IMR-90 (cell line): ENCODE data around the gene RALGPS1. TPM values are rescaled to one million over a fixed set of nuclear protein-coding genes. Genes with fewer than 3 reads are reported as not detected.

Experiments
- ATAC-seq: fragments of 200-7000 bp; cut with Tn5 transposase; 2 replicates; pipeline ENCODE4 v1.9.1; 2020; ENCODE audit warnings: low read depth, mild to moderate bottlenecking, moderate library complexity
- BruUV-seq: library from RNA; stranded (reverse); fragments of 400-500 nt; replicated peaks from 2 replicates; lab custom pipeline; 2021; lab: Mats Ljungman, UMichigan
- CTCF ChIA-PET: fragments of 300-600 bp; formaldehyde crosslinking; extraction: SDS; loops from one replicate; lab custom pipeline; 2021; ENCODE audit warnings: antibody characterized with exemption; lab: Yijun Ruan, JAX
- POLR2A ChIA-PET: fragments of 300-600 bp; sonication (Branson Sonifier 250); formaldehyde crosslinking; loops from one replicate; lab custom pipeline; 2022; ENCODE audit warnings: antibody characterized with exemption; ENCODE audit not compliant: unreplicated experiment; lab: Charles Lee
- DNase-seq: peaks from one replicate; pipeline ENCODE4 v3.0.0; 2013
- H2AFZ ChIP-seq: replicated peaks from 2 replicates; pipeline ENCODE3; 2013; ENCODE audit warnings: low read length, mild to moderate bottlenecking; ENCODE audit not compliant: poor library complexity
- H2AK5ac ChIP-seq: 2 replicates; pipeline ENCODE4 v1.6.1; 2013; ENCODE audit warnings: low read depth, low read length, inconsistent platforms
- H2AK9ac ChIP-seq: replicated peaks from 2 replicates; pipeline ENCODE3; 2013; ENCODE audit warnings: mild to moderate bottlenecking, low read depth, low read length, moderate library complexity; ENCODE audit not compliant: poor library complexity
- H2BK120ac ChIP-seq: 2 replicates; pipeline ENCODE4 v1.6.1; 2013; ENCODE audit warnings: low read depth, low read length, inconsistent platforms
- H2BK15ac ChIP-seq: 3 replicates; pipeline ENCODE4 v1.6.1; 2013; ENCODE audit warnings: low read depth, low read length, inconsistent platforms
- H2BK20ac ChIP-seq: 2 replicates; pipeline ENCODE4 v1.6.1; 2013; ENCODE audit warnings: low read depth, mild to moderate bottlenecking, inconsistent platforms, low read length, moderate library complexity
- H2BK5ac ChIP-seq: 2 replicates; pipeline ENCODE4 v1.6.1; 2013; ENCODE audit warnings: mild to moderate bottlenecking, low read depth, low read length, inconsistent platforms; ENCODE audit not compliant: poor library complexity, severe bottlenecking
- H3K14ac ChIP-seq: replicated peaks from 2 replicates; pipeline ENCODE4 v1.6.1; 2013; ENCODE audit warnings: low read depth, low read length, inconsistent platforms
- H3K18ac ChIP-seq: 2 replicates; pipeline ENCODE4 v1.6.1; 2013; ENCODE audit warnings: low read depth, low read length, control low read depth
- H3K23ac ChIP-seq: 2 replicates; pipeline ENCODE4 v1.6.1; 2013; ENCODE audit warnings: low read depth, low read length, inconsistent platforms
- H3K27ac ChIP-seq: 2 replicates; pipeline ENCODE4 v1.5.1; 2013; ENCODE audit warnings: mild to moderate bottlenecking, control low read depth, low read length; ENCODE audit not compliant: insufficient read depth
- H3K27me3 ChIP-seq: 2 replicates; pipeline ENCODE4 v1.6.1; 2013; ENCODE audit warnings: low read length; ENCODE audit not compliant: control insufficient read depth, insufficient read depth
- H3K36me3 ChIP-seq: 2 replicates; pipeline ENCODE4 v1.6.1; 2013; ENCODE audit warnings: low read length, mixed read lengths; ENCODE audit not compliant: control insufficient read depth, insufficient read depth
- H3K4ac ChIP-seq: 2 replicates; pipeline ENCODE4 v1.6.1; 2013; ENCODE audit warnings: low read depth, low read length, inconsistent platforms
- H3K4me1 ChIP-seq: 2 replicates; pipeline ENCODE4 v1.6.1; 2013; ENCODE audit warnings: low read length, mixed read lengths; ENCODE audit not compliant: control insufficient read depth, insufficient read depth
- H3K4me2 ChIP-seq: 2 replicates; pipeline ENCODE4 v1.6.1; 2013; ENCODE audit warnings: low read depth, mild to moderate bottlenecking, control low read depth, low read length, moderate library complexity
- H3K4me3 ChIP-seq: 2 replicates; pipeline ENCODE4 v1.5.1; 2013; ENCODE audit warnings: low read depth, mild to moderate bottlenecking, control low read depth, low read length, moderate library complexity; ENCODE audit not compliant: insufficient read depth
- H3K56ac ChIP-seq: 2 replicates; pipeline ENCODE4 v1.6.1; 2013; ENCODE audit warnings: low read length, inconsistent platforms; ENCODE audit not compliant: insufficient read depth; ENCODE audit errors: extremely low read depth
- H3K79me1 ChIP-seq, 2 experiments: 2 replicates each; pipeline ENCODE4 v1.6.1; 2013; ENCODE audit warnings: low read length in 2 of 2, inconsistent platforms in 1 of 2, low read depth in 1 of 2
- H3K9ac ChIP-seq: 2 replicates; pipeline ENCODE4 v1.6.1; 2013; ENCODE audit warnings: low read depth, low read length, control low read depth
- H3K9me1 ChIP-seq: 2 replicates; pipeline ENCODE4 v1.6.1; 2013; ENCODE audit warnings: low read length, inconsistent platforms; ENCODE audit not compliant: insufficient read depth
- H3K9me3 ChIP-seq: 2 replicates; pipeline ENCODE4 v1.6.1; 2013; ENCODE audit warnings: low read length; ENCODE audit not compliant: control insufficient read depth, insufficient read depth
- H4K20me1 ChIP-seq: 2 replicates; pipeline ENCODE4 v1.6.1; 2013; ENCODE audit warnings: low read length, inconsistent platforms; ENCODE audit not compliant: insufficient read depth
- H4K5ac ChIP-seq: 2 replicates; pipeline ENCODE4 v1.6.1; 2013; ENCODE audit warnings: mild to moderate bottlenecking, low read depth, low read length, control low read depth
- H4K8ac ChIP-seq, 2 experiments: 2 replicates each; pipeline ENCODE4 v1.6.1; 2013; ENCODE audit warnings: low read depth in 2 of 2, low read length in 2 of 2, control low read depth in 1 of 2, inconsistent platforms in 1 of 2
- H4K91ac ChIP-seq: 2 replicates; pipeline ENCODE4 v1.6.1; 2013; ENCODE audit warnings: low read depth, low read length, inconsistent platforms; ENCODE audit not compliant: insufficient read depth
- BHLHE40 ChIP-seq: fragments of 150-350 bp; IDR thresholded peaks from 2 replicates; pipeline ENCODE4 v1.6.1; 2016; ENCODE audit warnings: mild to moderate bottlenecking, low read depth, low read length
- CEBPB ChIP-seq: IDR thresholded peaks from 2 replicates; pipeline ENCODE4 v1.6.1; 2012; ENCODE audit warnings: low read depth, low read length, improper control_type of control experiment
- CHD1 ChIP-seq: IDR thresholded peaks from 2 replicates; pipeline ENCODE4 v1.6.1; 2012; ENCODE audit warnings: low read depth, low read length, improper control_type of control experiment
- FOS ChIP-seq: fragments of 150-350 bp; IDR thresholded peaks from 2 replicates; pipeline ENCODE4 v1.6.1; 2016; ENCODE audit warnings: low read depth, low read length
- MAFK ChIP-seq: IDR thresholded peaks from 2 replicates; pipeline ENCODE4 v1.6.1; 2012; ENCODE audit warnings: low read depth, low read length, improper control_type of control experiment
- MAZ ChIP-seq: IDR thresholded peaks from 2 replicates; pipeline ENCODE4 v1.6.1; 2012; ENCODE audit warnings: low read depth, mild to moderate bottlenecking, low read length, improper control_type of control experiment, moderate library complexity, borderline replicate concordance
- MXI1 ChIP-seq: IDR thresholded peaks from 2 replicates; pipeline ENCODE4 v1.6.1; 2012; ENCODE audit warnings: low read depth, mild to moderate bottlenecking, low read length, moderate library complexity, borderline replicate concordance
- NFE2L2 ChIP-seq: fragments of 150-350 bp; IDR thresholded peaks from 2 replicates; pipeline ENCODE4 v1.6.1; 2016; ENCODE audit warnings: low read depth, mild to moderate bottlenecking, low read length
- POLR2A ChIP-seq: IDR thresholded peaks from 2 replicates; pipeline ENCODE4 v1.6.1; 2012; ENCODE audit warnings: mild to moderate bottlenecking, low read depth, low read length
- RAD21 ChIP-seq: IDR thresholded peaks from 2 replicates; pipeline ENCODE4 v1.6.1; 2012; ENCODE audit warnings: low read length, improper control_type of control experiment
- RCOR1 ChIP-seq: IDR thresholded peaks from 2 replicates; pipeline ENCODE4 v1.6.1; 2012; ENCODE audit warnings: mild to moderate bottlenecking, low read length, improper control_type of control experiment; ENCODE audit not compliant: insufficient replicate concordance
- RFX5 ChIP-seq: IDR thresholded peaks from 2 replicates; pipeline ENCODE4 v1.8.0; 2012; ENCODE audit warnings: low read depth, mild to moderate bottlenecking, low read length, moderate library complexity
- SMC3 ChIP-seq: fragments of 150-350 bp; IDR thresholded peaks from 2 replicates; pipeline ENCODE4 v1.6.1; 2016; ENCODE audit warnings: low read depth, mild to moderate bottlenecking, antibody characterized with exemption, low read length, moderate library complexity
- WGBS, 2 experiments: methylation state at CpG; one replicate each; pipeline versions ENCODE4 v1.1.5 to v1.1.7; 2013; ENCODE audit warnings: missing lambda C conversion rate in 2 of 2; ENCODE audit not compliant: insufficient read length in 1 of 2; ENCODE audit errors: extremely low coverage in 2 of 2; 5-methylcytosine and 5-hydroxymethylcytosine counted together
- dilution Hi-C: fragments of 300-500 bp; cut with HindIII; formaldehyde crosslinking; loops from one replicate; pipeline ENCODE4 v1.14.3; 2018; ENCODE audit warnings: low sequenced_read_pairs; ENCODE audit not compliant: unreplicated experiment
- in situ Hi-C: fragments of 300-500 bp; cut with MboI; formaldehyde crosslinking; loops from 3 replicates; pipeline ENCODE4 v1.14.3; 2019; ENCODE audit warnings: low sequenced_read_pairs, inconsistent platforms, mixed read lengths
- intact Hi-C: fragments of 100-400 bp; cut with micrococcal nuclease; formaldehyde crosslinking; loops from 2 replicates; pipeline ENCODE4 v1.10.0; 2022
- polyA plus RNA-seq, 3 experiments: library from polyadenylated mRNA; depleted of rRNA; stranded (reverse); fragments of >200 nt; gene quantifications; 2 replicates each; pipeline ENCODE4 v1.2.3, GENCODE V29; 2012; ENCODE audit warnings: low replicate concordance in 1 of 3
- total RNA-seq: library from RNA; depleted of rRNA; stranded (reverse); fragments of >200 nt; gene quantifications from 2 replicates; pipeline ENCODE4 v1.2.3, GENCODE V29; 2012
- TF ChIP-seq, protein P1 (sequence below): fragments of 150-350 bp; IDR thresholded peaks from 2 replicates; pipeline ENCODE4 v1.6.1; 2016; ENCODE audit warnings: low read depth, mild to moderate bottlenecking, low read length, moderate library complexity, borderline replicate concordance
- TF ChIP-seq, protein P2 (sequence below): conservative IDR thresholded peaks from 2 replicates; pipeline ENCODE4 v1.5.1; 2012; ENCODE audit warnings: mild to moderate bottlenecking, low read depth, low read length, improper control_type of control experiment
- TF ChIP-seq, protein P3 (sequence below): fragments of 150-350 bp; IDR thresholded peaks from 2 replicates; pipeline ENCODE4 v1.6.1; 2017; ENCODE audit warnings: mild to moderate bottlenecking, antibody characterized with exemption, low read length, low read depth

The RALGPS1 gene
- total and polyA plus RNA-seq, 2 of the 4 experiments (the other 2 are of a cell fraction), result 0.90 to 2.8 TPM

DNA sequence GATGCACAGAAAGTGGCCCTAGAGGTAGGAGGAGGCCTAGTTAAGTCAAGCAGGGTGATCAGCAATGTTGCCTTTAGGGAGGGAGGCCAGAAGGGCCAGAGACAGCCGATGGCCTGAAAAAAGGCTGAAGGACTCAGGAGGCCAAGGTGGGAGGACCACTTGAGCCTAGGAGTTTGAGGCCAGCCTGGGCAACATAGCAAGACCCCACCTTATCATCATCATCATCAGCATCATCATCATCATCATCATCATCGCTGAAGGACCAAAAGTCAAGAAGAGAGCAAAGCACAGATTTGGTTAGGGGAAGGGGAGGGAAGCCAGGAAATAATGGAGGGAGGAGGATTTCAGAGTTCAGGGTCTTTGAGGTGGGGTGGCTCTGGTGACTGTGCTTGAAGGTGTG lies 74.3 kb downstream of the RALGPS1 start:
- no TSS peak for BruUV-seq
- no peak overlapping the region for H3K4me2 ChIP-seq
- no peak overlapping the region for H3K4me3 ChIP-seq
- H2AK9ac ChIP-seq, result no peak overlapping the region
- H4K91ac ChIP-seq, result no peak overlapping the region
- no peak overlapping the region for H2AFZ ChIP-seq
- H3K9me1 ChIP-seq, result peaks cover 6% of the 10 kb centered on the region; the same call in 1 of the 2 replicates
- in situ Hi-C loops (no loop called here), dilution Hi-C loops (no loop called here), intact Hi-C loops (no loop called here)
- no peaks in the 10 kb centered on the region for H3K79me1 ChIP-seq
- no peak overlapping the region for H2BK5ac ChIP-seq
- no peak overlapping the region for H3K4ac ChIP-seq
- H2AK5ac ChIP-seq, result no peak overlapping the region
- no peaks in the 10 kb centered on the region for H3K36me3 ChIP-seq
- ChIA-PET POLR2A (no interaction called here), CTCF (no interaction called here)
- no CpG with 5 or more reads among the region's 2 CpGs for WGBS, 2 experiments
- H3K18ac ChIP-seq, result no peak overlapping the region
- no peak overlapping the region for H3K14ac ChIP-seq
- TF ChIP-seq FOS, result no peak
- no peak for TF ChIP-seq MAFK
- TF ChIP-seq POLR2A, result no peak
- no peak for TF ChIP-seq BHLHE40
- no peak for TF ChIP-seq RCOR1
- no peak for TF ChIP-seq SMC3
- TF ChIP-seq CEBPB, result no peak
- TF ChIP-seq CHD1, result no peak
- TF ChIP-seq, protein P1, sequence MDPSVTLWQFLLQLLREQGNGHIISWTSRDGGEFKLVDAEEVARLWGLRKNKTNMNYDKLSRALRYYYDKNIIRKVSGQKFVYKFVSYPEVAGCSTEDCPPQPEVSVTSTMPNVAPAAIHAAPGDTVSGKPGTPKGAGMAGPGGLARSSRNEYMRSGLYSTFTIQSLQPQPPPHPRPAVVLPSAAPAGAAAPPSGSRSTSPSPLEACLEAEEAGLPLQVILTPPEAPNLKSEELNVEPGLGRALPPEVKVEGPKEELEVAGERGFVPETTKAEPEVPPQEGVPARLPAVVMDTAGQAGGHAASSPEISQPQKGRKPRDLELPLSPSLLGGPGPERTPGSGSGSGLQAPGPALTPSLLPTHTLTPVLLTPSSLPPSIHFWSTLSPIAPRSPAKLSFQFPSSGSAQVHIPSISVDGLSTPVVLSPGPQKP, result no peak
- TF ChIP-seq, protein P2, sequence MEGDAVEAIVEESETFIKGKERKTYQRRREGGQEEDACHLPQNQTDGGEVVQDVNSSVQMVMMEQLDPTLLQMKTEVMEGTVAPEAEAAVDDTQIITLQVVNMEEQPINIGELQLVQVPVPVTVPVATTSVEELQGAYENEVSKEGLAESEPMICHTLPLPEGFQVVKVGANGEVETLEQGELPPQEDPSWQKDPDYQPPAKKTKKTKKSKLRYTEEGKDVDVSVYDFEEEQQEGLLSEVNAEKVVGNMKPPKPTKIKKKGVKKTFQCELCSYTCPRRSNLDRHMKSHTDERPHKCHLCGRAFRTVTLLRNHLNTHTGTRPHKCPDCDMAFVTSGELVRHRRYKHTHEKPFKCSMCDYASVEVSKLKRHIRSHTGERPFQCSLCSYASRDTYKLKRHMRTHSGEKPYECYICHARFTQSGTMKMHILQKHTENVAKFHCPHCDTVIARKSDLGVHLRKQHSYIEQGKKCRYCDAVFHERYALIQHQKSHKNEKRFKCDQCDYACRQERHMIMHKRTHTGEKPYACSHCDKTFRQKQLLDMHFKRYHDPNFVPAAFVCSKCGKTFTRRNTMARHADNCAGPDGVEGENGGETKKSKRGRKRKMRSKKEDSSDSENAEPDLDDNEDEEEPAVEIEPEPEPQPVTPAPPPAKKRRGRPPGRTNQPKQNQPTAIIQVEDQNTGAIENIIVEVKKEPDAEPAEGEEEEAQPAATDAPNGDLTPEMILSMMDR, result no peak
- TF ChIP-seq MAZ, result no peak
- no peak for TF ChIP-seq RAD21
- no peak for TF ChIP-seq NFE2L2
- TF ChIP-seq, protein P3, sequence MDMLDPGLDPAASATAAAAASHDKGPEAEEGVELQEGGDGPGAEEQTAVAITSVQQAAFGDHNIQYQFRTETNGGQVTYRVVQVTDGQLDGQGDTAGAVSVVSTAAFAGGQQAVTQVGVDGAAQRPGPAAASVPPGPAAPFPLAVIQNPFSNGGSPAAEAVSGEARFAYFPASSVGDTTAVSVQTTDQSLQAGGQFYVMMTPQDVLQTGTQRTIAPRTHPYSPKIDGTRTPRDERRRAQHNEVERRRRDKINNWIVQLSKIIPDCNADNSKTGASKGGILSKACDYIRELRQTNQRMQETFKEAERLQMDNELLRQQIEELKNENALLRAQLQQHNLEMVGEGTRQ, result no peak
- no peak for TF ChIP-seq RFX5
- TF ChIP-seq MXI1, result no peak
- peaks cover 6% of the 10 kb centered on the region for H3K9me3 ChIP-seq
- H3K4me1 ChIP-seq, result 0 out of 2 replicates have a peak, but pooled peaks cover 2% of the 10 kb centered on the region
- no peak overlapping the region for H2BK120ac ChIP-seq
- no peaks in the 10 kb centered on the region for H4K20me1 ChIP-seq
- H4K8ac ChIP-seq, result no peak overlapping the region
- H3K27me3 ChIP-seq, result peaks cover 2% of the 10 kb centered on the region; the same call in 1 of the 2 replicates
- DNase-seq (no peak), ATAC-seq (no peak)
- no peak overlapping the region for H4K5ac ChIP-seq
- no peak overlapping the region for H2BK20ac ChIP-seq
- no peak overlapping the region for H3K56ac ChIP-seq
- H3K9ac ChIP-seq, result no peak overlapping the region
- no peak overlapping the region for H3K27ac ChIP-seq
- H2BK15ac ChIP-seq, result no peak overlapping the region
- H3K23ac ChIP-seq, result no peak overlapping the region
